A549 (cell line): Measurements from ENCODE around the gene GNB5. TPM values are rescaled to one million over a fixed set of nuclear protein-coding genes. Genes with fewer than 3 reads are reported as not detected.

ENCODE experiments used
- ATAC-seq, 2 experiments: fragments of 200-7000 bp in 1 of 2; fragments of >200 bp in 1 of 2; cut with Nextera tagmentation in 1 of 2; cut with Tn5 transposase in 1 of 2; 3 replicates each; pipeline versions ENCODE4 v1.8.0 to v1.9.1; 2018 to 2020; ENCODE audit warnings: mild to moderate bottlenecking in 1 of 2, moderate library complexity in 1 of 2
- CTCF ChIA-PET: fragments of 300-600 bp; sonication (Branson Sonifier 250); formaldehyde crosslinking; extraction: SDS; loops from one replicate; lab custom pipeline; 2021; ENCODE audit warnings: antibody characterized with exemption, inconsistent platforms; lab: Yijun Ruan, JAX
- POLR2A ChIA-PET: fragments of 350-600 bp; formaldehyde crosslinking; extraction: SDS; loops from one replicate; lab custom pipeline; 2021; ENCODE audit warnings: antibody characterized with exemption, inconsistent platforms; lab: Yijun Ruan, JAX
- DNase-seq, 2 experiments: peaks; one replicate each; pipeline versions ENCODE4 v3.0.0 to v3.0.0-alpha.2; 2011 to 2016; ENCODE audit warnings: low read depth in 1 of 2, low spot score in 1 of 2
- FAIRE-seq: peaks from 2 replicates; lab custom pipeline; 2011; peaks lifted over from hg19 to GRCh38; lab: Jason Lieb, UNC
- H3K27ac ChIP-seq, 2 experiments: fragments of >200 bp; sonication (Bioruptor Twin); formaldehyde crosslinking; 3 replicates each; pipeline ENCODE4 v1.5.1; 2016 to 2017
- H3K4me1 ChIP-seq: fragments of >200 bp; sonication (Bioruptor Twin); formaldehyde crosslinking; 3 replicates; pipeline ENCODE4 v1.6.1; 2016
- H3K4me2 ChIP-seq: fragments of >200 bp; sonication (Bioruptor Twin); formaldehyde crosslinking; 3 replicates; pipeline ENCODE4 v1.6.1; 2016
- H3K4me3 ChIP-seq: fragments of >200 bp; sonication (Bioruptor Twin); formaldehyde crosslinking; 3 replicates; pipeline ENCODE4 v1.5.1; 2016
- H3K9me3 ChIP-seq: fragments of >200 bp; sonication (Bioruptor Twin); formaldehyde crosslinking; 3 replicates; pipeline ENCODE4 v1.6.1; 2016
- BCL3 ChIP-seq: fragments of >200 bp; sonication (Bioruptor Twin); formaldehyde crosslinking; IDR thresholded peaks from 3 replicates; pipeline ENCODE4 v1.6.1; 2016
- CBX2 ChIP-seq: fragments of 200-600 bp; sonication (generic); IDR thresholded peaks from 2 replicates; pipeline ENCODE4 v1.6.1; 2016; ENCODE audit warnings: low read depth, mild to moderate bottlenecking, borderline replicate concordance
- CBX8 ChIP-seq: fragments of 200-600 bp; sonication (generic); IDR thresholded peaks from 2 replicates; pipeline ENCODE4 v1.6.1; 2016
- E2F6 ChIP-seq: IDR thresholded peaks from 2 replicates; pipeline ENCODE4 v1.6.1; 2012; ENCODE audit warnings: low read depth, borderline replicate concordance
- EHF ChIP-seq: fragments of 250-450 bp; sonication (Bioruptor Pico); IDR thresholded peaks from 2 replicates; pipeline ENCODE4 v1.5.0; 2020; ENCODE audit warnings: mild to moderate bottlenecking
- ELK1 ChIP-seq: fragments of 150-350 bp; IDR thresholded peaks from 2 replicates; pipeline ENCODE4 v1.6.1; 2014; ENCODE audit warnings: low read depth, mild to moderate bottlenecking, low read length
- ESRRA ChIP-seq: fragments of 150-350 bp; IDR thresholded peaks from 2 replicates; pipeline ENCODE4 v1.6.1; 2014; ENCODE audit warnings: mild to moderate bottlenecking, low read length, borderline replicate concordance
- FOSB ChIP-seq: fragments of 250-450 bp; sonication (Bioruptor Pico); IDR thresholded peaks from 2 replicates; pipeline ENCODE4 v1.5.0; 2020; ENCODE audit warnings: mild to moderate bottlenecking, moderate library complexity
- FOXS1 ChIP-seq: fragments of 250-450 bp; sonication (Bioruptor Pico); IDR thresholded peaks from 2 replicates; pipeline ENCODE4 v1.5.0; 2020; ENCODE audit warnings: mild to moderate bottlenecking, moderate library complexity
- GATA3 ChIP-seq: IDR thresholded peaks from 2 replicates; pipeline ENCODE4 v1.6.1; 2012; ENCODE audit warnings: borderline replicate concordance
- HDAC2 ChIP-seq: fragments of 200-600 bp; sonication (generic); IDR thresholded peaks from 2 replicates; pipeline ENCODE4 v1.6.1; 2016
- HOXB13 ChIP-seq: fragments of 250-450 bp; sonication (Bioruptor Pico); IDR thresholded peaks from 2 replicates; pipeline ENCODE4 v1.5.0; 2020; ENCODE audit warnings: low read depth, mild to moderate bottlenecking, moderate library complexity
- HOXB5 ChIP-seq: fragments of 250-450 bp; sonication (Bioruptor Pico); IDR thresholded peaks from 2 replicates; pipeline ENCODE4 v1.5.0; 2020; ENCODE audit warnings: mild to moderate bottlenecking, moderate library complexity
- KDM5A ChIP-seq: fragments of 200-600 bp; sonication (generic); IDR thresholded peaks from 2 replicates; pipeline ENCODE4 v1.6.1; 2016; ENCODE audit warnings: antibody characterized with exemption, mild to moderate bottlenecking
- MAX ChIP-seq: IDR thresholded peaks from 2 replicates; pipeline ENCODE4 v1.6.1; 2012
- MYC ChIP-seq: IDR thresholded peaks from 2 replicates; pipeline ENCODE4 v1.6.1; 2012; ENCODE audit warnings: mild to moderate bottlenecking, inconsistent platforms, low read length, improper control_type of control experiment, borderline replicate concordance
- NFE2L2 ChIP-seq: fragments of 150-350 bp; conservative IDR thresholded peaks from 2 replicates; pipeline ENCODE4 v1.6.1; 2014; ENCODE audit warnings: low read length
- NR3C1 ChIP-seq: fragments of >200 bp; sonication (Bioruptor Twin); formaldehyde crosslinking; IDR thresholded peaks from 3 replicates; pipeline ENCODE4 v1.6.1; 2017
- POLR2AphosphoS2 ChIP-seq: conservative IDR thresholded peaks from 2 replicates; pipeline ENCODE4 v1.6.1; 2012; ENCODE audit warnings: low read length, improper control_type of control experiment, inconsistent platforms
- RARB ChIP-seq: fragments of 250-450 bp; sonication (Bioruptor Pico); IDR thresholded peaks from 2 replicates; pipeline ENCODE4 v1.8.0; 2021; ENCODE audit warnings: mild to moderate bottlenecking, moderate library complexity
- RCOR1 ChIP-seq: fragments of 150-350 bp; IDR thresholded peaks from 2 replicates; pipeline ENCODE4 v1.6.1; 2014; ENCODE audit warnings: antibody characterized with exemption, low read length, low read depth
- RNF2 ChIP-seq: fragments of 200-600 bp; sonication (generic); IDR thresholded peaks from 2 replicates; pipeline ENCODE4 v1.6.1; 2016; ENCODE audit warnings: low read depth, mild to moderate bottlenecking, antibody characterized with exemption, moderate library complexity, borderline replicate concordance
- SREBF2 ChIP-seq: fragments of 450-650 bp; IDR thresholded peaks from 2 replicates; pipeline ENCODE4 v1.6.1; 2014; ENCODE audit warnings: mild to moderate bottlenecking, moderate library complexity
- TFCP2L1 ChIP-seq: fragments of 250-450 bp; sonication (Bioruptor Pico); IDR thresholded peaks from 2 replicates; pipeline ENCODE4 v1.5.0; 2021; ENCODE audit warnings: mild to moderate bottlenecking
- TP53 ChIP-seq: fragments of 250-450 bp; sonication (Bioruptor Pico); IDR thresholded peaks from 2 replicates; pipeline ENCODE4 v1.5.0; 2021; ENCODE audit warnings: mild to moderate bottlenecking, moderate library complexity
- ZFP36 ChIP-seq: fragments of 450-650 bp; IDR thresholded peaks from 2 replicates; pipeline ENCODE4 v1.6.1; 2014; ENCODE audit warnings: borderline replicate concordance; ENCODE audit not compliant: partially characterized antibody
- ZNF302 ChIP-seq: fragments of 250-450 bp; sonication (Bioruptor Pico); IDR thresholded peaks from 2 replicates; pipeline ENCODE4 v1.9.0; 2021; ENCODE audit warnings: inconsistent platforms, mild to moderate bottlenecking, moderate library complexity
- ZSCAN20 ChIP-seq: fragments of 250-450 bp; sonication (Bioruptor Pico); IDR thresholded peaks from 2 replicates; pipeline ENCODE4 v1.8.0; 2022; ENCODE audit warnings: mild to moderate bottlenecking, moderate library complexity
- WGBS: methylation state at CpG from one replicate; pipeline ENCODE4 v1.1.6; 2017; ENCODE audit errors: missing lambda C conversion rate; 5-methylcytosine and 5-hydroxymethylcytosine counted together
- polyA plus RNA-seq, 4 experiments: library from polyadenylated mRNA; depleted of rRNA in 3 of 4; stranded (reverse); fragments of >200 nt; fragmentation: RNase III in 1 of 4; extraction: RNeasy Plus Mini Kit Qiagen cat#74134 plus additional on column Dnase treatment in 1 of 4; gene quantifications; 2 replicates in 3 of 4; 3 replicates in 1 of 4; pipeline ENCODE4 v1.2.3, GENCODE V29; 2011 to 2017
- TF ChIP-seq, protein P1 (sequence below): fragments of 450-650 bp; IDR thresholded peaks from 2 replicates; pipeline ENCODE4 v1.6.1; 2014; ENCODE audit warnings: antibody characterized with exemption

Gene GNB5
- polyA plus RNA-seq, 2 of the 4 experiments (the other 2 are of a cell fraction) = 57.2 to 67.5 TPM

DNA sequence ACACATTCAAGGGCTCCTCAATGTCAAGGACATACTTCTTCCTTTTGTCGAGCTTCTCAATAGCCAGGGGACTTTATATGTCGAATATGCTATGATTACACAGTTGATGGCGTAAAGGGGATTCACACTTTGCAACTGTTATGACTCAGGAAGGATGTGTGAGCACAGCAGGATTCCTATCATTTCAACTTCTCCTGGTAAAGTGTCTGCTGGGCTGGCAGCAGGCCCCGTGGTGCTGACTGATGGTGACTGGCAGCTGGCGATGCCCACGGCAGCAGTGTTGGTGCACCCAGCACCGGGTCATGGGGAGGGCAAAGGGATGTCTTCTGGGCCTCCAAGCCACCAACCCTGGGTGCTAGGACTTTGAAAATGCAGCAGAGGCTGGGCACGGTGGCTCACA, 44.8 kb upstream of the GNB5 start:
- Histone ChIP-seq H3K4me2 (no peak overlapping the region), H3K9me3 (no peaks in the 10 kb centered on the region), H3K4me3 (no peak overlapping the region), H3K4me1 (no peaks in the 10 kb centered on the region), H3K27ac (no peak overlapping the region)
- POLR2A ChIA-PET = no interaction called here
- CTCF ChIA-PET = interaction anchor here (0.7 to 9.3 kb wide), 6 partner anchors 8 to 500 kb away, joined by 3 to 90 read pairs (median 4); no protein-coding TSS in a partner anchor
- no peak for TF ChIP-seq ZNF302 (CRISPR knock-in tag)
- TF ChIP-seq MAX = no peak
- no peak for TF ChIP-seq ZSCAN20 (CRISPR knock-in tag)
- TF ChIP-seq ELK1 = no peak
- TF ChIP-seq ZFP36 = no peak
- no peak for TF ChIP-seq POLR2AphosphoS2
- no peak for TF ChIP-seq SREBF2
- TF ChIP-seq NFE2L2 = no peak
- TF ChIP-seq HOXB5 (CRISPR knock-in tag) = no peak
- TF ChIP-seq CBX2 = no peak
- no peak for TF ChIP-seq HDAC2
- no peak for TF ChIP-seq NR3C1
- TF ChIP-seq RNF2 = no peak
- TF ChIP-seq E2F6 = no peak
- TF ChIP-seq GATA3 = no peak
- no peak for TF ChIP-seq MYC
- no peak for TF ChIP-seq HOXB13 (CRISPR knock-in tag)
- TF ChIP-seq KDM5A = no peak
- no peak for TF ChIP-seq TP53 (CRISPR knock-in tag)
- TF ChIP-seq EHF (CRISPR knock-in tag) = no peak
- ATAC-seq = no peak; a peak in 1 of 6 replicates
- DNase-seq = no peak
- 77% methylated on average over 8 of the region's 8 CpGs for WGBS
- FAIRE-seq = no peak

- no peak overlapping the region for H3K27ac ChIP-seq
- CTCF ChIA-PET = interaction anchor here (0.7 to 9.3 kb wide), 5 partner anchors 7 to 501 kb away, joined by 3 to 90 read pairs (median 4); no protein-coding TSS in a partner anchor
- FAIRE-seq (no peak), DNase-seq (no peak), ATAC-seq (peak in 1 of 2 experiments; percentile 41; a peak in 2 of 6 replicates)
- TF ChIP-seq, protein P1, sequence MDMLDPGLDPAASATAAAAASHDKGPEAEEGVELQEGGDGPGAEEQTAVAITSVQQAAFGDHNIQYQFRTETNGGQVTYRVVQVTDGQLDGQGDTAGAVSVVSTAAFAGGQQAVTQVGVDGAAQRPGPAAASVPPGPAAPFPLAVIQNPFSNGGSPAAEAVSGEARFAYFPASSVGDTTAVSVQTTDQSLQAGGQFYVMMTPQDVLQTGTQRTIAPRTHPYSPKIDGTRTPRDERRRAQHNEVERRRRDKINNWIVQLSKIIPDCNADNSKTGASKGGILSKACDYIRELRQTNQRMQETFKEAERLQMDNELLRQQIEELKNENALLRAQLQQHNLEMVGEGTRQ = no peak
- TF ChIP-seq E2F6 (no peak), NR3C1 (no peak), FOXS1 (CRISPR knock-in tag) (no peak), RNF2 (no peak), HOXB13 (CRISPR knock-in tag) (no peak), HDAC2 (no peak), TP53 (CRISPR knock-in tag) (no peak), ESRRA (no peak), ZFP36 (no peak), BCL3 (no peak), FOSB (CRISPR knock-in tag) (no peak), RCOR1 (no peak), RARB (CRISPR knock-in tag) (no peak), CBX8 (no peak), TFCP2L1 (CRISPR knock-in tag) (no peak)
- POLR2A ChIA-PET = no interaction called here
- H3K4me1 ChIP-seq = no peaks in the 10 kb centered on the region
- no peaks in the 10 kb centered on the region for H3K9me3 ChIP-seq
- H3K4me2 ChIP-seq = no peak overlapping the region
- H3K4me3 ChIP-seq = no peak overlapping the region
- WGBS = 75% methylated on average over 17 of the region's 17 CpGs
Observed at GRCh38 chr15:52234596-52235541, 43.7 kb upstream of the GNB5 start.
